ENCODE data around the gene OTOP2. TPM values are rescaled to one million over a fixed set of nuclear protein-coding genes. Genes with fewer than 3 reads are reported as not detected.
"Not testable (repeated sequence)": the region's sequence is repeated elsewhere in the genome, so short reads cannot be mapped to it uniquely, and the experiment has no call there.

The OTOP2 gene
- total RNA-seq, 2 experiments from 2014 or later = not detected

- H3K9me2 ChIP-seq (ENCODE audit: insufficient read depth, low read length) = no peaks in the 10 kb centered on the region
- intact Hi-C loops (cut with micrococcal nuclease; ENCODE audit: unreplicated experiment) = no loop called here
- ChIA-PET POLR2A (no interaction called here), CTCF (ENCODE audit: unreplicated experiment) (interaction anchor here (0.6 kb wide), 1 partner anchor 21 kb away, joined by 4 read pairs; no protein-coding TSS in a partner anchor)
- no peak overlapping the region for H3K4me2 ChIP-seq (ENCODE audit: low read length)
- no peaks in the 10 kb centered on the region for H3K9me3 ChIP-seq (ENCODE audit: low read length)
- no peaks in the 10 kb centered on the region for H3K4me1 ChIP-seq (ENCODE audit: insufficient read depth, low read length, poor library complexity, severe bottlenecking)
- H3K36me3 ChIP-seq (ENCODE audit: insufficient read depth, low read length) = no peaks in the 10 kb centered on the region
- DNase-seq (ENCODE audit: low spot score) = no peak
- no peak overlapping the region for H3K4me3 ChIP-seq (ENCODE audit: low read depth, low read length, poor library complexity, severe bottlenecking)
- BruUV-seq (replicated peaks) = no TSS peak
- no peaks in the 10 kb centered on the region for H4K20me1 ChIP-seq (ENCODE audit: insufficient read depth, low read length)
- no peaks in the 10 kb centered on the region for H3K79me2 ChIP-seq (ENCODE audit: insufficient read depth, low read depth, low read length)
- H3K27ac ChIP-seq (ENCODE audit: low read depth, low read length, poor library complexity, severe bottlenecking) = no peak overlapping the region
- no peak for TF ChIP-seq CTCF (conservative IDR thresholded peaks at IDR 0.05; ENCODE audit: low read length)
- TF ChIP-seq EZH2phosphoT487 (IDR thresholded peaks at IDR 0.05; ENCODE audit: borderline replicate concordance, low read depth, low read length) = no peak
- no peak overlapping the region for H2AFZ ChIP-seq (ENCODE audit: low read length)
Measured at GRCh38 chr17:74903034-74903433, 21.0 kb upstream of the OTOP2 start.

GRCh38 chr17:74903671-74904070, 20.4 kb upstream of the OTOP2 start:
- DNase-seq (ENCODE audit: low spot score) = no peak
- CTCF ChIA-PET (ENCODE audit: unreplicated experiment) = interaction anchor here (0.6 kb wide), 1 partner anchor 22 kb away, joined by 4 read pairs; no protein-coding TSS in a partner anchor
- no peak overlapping the region for H3K4me2 ChIP-seq (ENCODE audit: low read length)
- H3K9me2 ChIP-seq (ENCODE audit: insufficient read depth, low read length) = no peaks in the 10 kb centered on the region
- no peak overlapping the region for H3K27ac ChIP-seq (ENCODE audit: low read depth, low read length, poor library complexity, severe bottlenecking)
- no peaks in the 10 kb centered on the region for H3K9me3 ChIP-seq (ENCODE audit: low read length)
- H4K20me1 ChIP-seq (ENCODE audit: insufficient read depth, low read length) = no peaks in the 10 kb centered on the region
- BruUV-seq (replicated peaks) = no TSS peak
- no peaks in the 10 kb centered on the region for H3K79me2 ChIP-seq (ENCODE audit: insufficient read depth, low read depth, low read length)
- no peaks in the 10 kb centered on the region for H3K4me1 ChIP-seq (ENCODE audit: insufficient read depth, low read length, poor library complexity, severe bottlenecking)
- no peaks in the 10 kb centered on the region for H3K36me3 ChIP-seq (ENCODE audit: insufficient read depth, low read length)
- intact Hi-C loops (cut with micrococcal nuclease; ENCODE audit: unreplicated experiment) = no loop called here
- POLR2A ChIA-PET = no interaction called here
- no peak for TF ChIP-seq CTCF (conservative IDR thresholded peaks at IDR 0.05; ENCODE audit: low read length)
- TF ChIP-seq EZH2phosphoT487 (IDR thresholded peaks at IDR 0.05; ENCODE audit: borderline replicate concordance, low read depth, low read length) = no peak
- H2AFZ ChIP-seq (ENCODE audit: low read length) = no peak overlapping the region
- no peak overlapping the region for H3K4me3 ChIP-seq (ENCODE audit: low read depth, low read length, poor library complexity, severe bottlenecking)

- POLR2A ChIA-PET = no interaction called here
- Histone ChIP-seq H3K36me3 (ENCODE audit: insufficient read depth, low read length) (no peaks in the 10 kb centered on the region), H3K9me2 (ENCODE audit: insufficient read depth, low read length) (no peaks in the 10 kb centered on the region), H3K27ac (ENCODE audit: low read depth, low read length, poor library complexity, severe bottlenecking) (no peak overlapping the region), H2AFZ (ENCODE audit: low read length) (no peak overlapping the region), H3K9me3 (ENCODE audit: low read length) (no peaks in the 10 kb centered on the region), H3K4me2 (ENCODE audit: low read length) (no peak overlapping the region), H4K20me1 (ENCODE audit: insufficient read depth, low read length) (no peaks in the 10 kb centered on the region), H3K4me1 (ENCODE audit: insufficient read depth, low read length, poor library complexity, severe bottlenecking) (no peaks in the 10 kb centered on the region), H3K4me3 (ENCODE audit: low read depth, low read length, poor library complexity, severe bottlenecking) (no peak overlapping the region), H3K79me2 (ENCODE audit: insufficient read depth, low read depth, low read length) (no peaks in the 10 kb centered on the region)
- BruUV-seq (replicated peaks) = no TSS peak
- intact Hi-C loops (cut with micrococcal nuclease; ENCODE audit: unreplicated experiment) = no loop called here
- DNase-seq (ENCODE audit: low spot score) = no peak
- no peak for TF ChIP-seq EZH2phosphoT487 (IDR thresholded peaks at IDR 0.05; ENCODE audit: borderline replicate concordance, low read depth, low read length)
- TF ChIP-seq CTCF (conservative IDR thresholded peaks at IDR 0.05; ENCODE audit: low read length) = no peak
- CTCF ChIA-PET (ENCODE audit: unreplicated experiment) = no interaction called here
Measured at GRCh38 chr17:74904687-74905409, 19.2 kb upstream of the OTOP2 start.

GRCh38 chr17:74906214-74906793, 17.8 kb upstream of the OTOP2 start:
- H3K4me2 ChIP-seq (ENCODE audit: low read length); H3K4me1 ChIP-seq (ENCODE audit: insufficient read depth, low read length, poor library complexity, severe bottlenecking); CTCF ChIA-PET (ENCODE audit: unreplicated experiment); H2AFZ ChIP-seq (ENCODE audit: low read length); H3K4me3 ChIP-seq (ENCODE audit: low read depth, low read length, poor library complexity, severe bottlenecking); BruUV-seq (replicated peaks); H3K79me2 ChIP-seq (ENCODE audit: insufficient read depth, low read depth, low read length); intact Hi-C loops (cut with micrococcal nuclease; ENCODE audit: unreplicated experiment); H3K36me3 ChIP-seq (ENCODE audit: insufficient read depth, low read length); H3K27ac ChIP-seq (ENCODE audit: low read depth, low read length, poor library complexity, severe bottlenecking); H3K9me2 ChIP-seq (ENCODE audit: insufficient read depth, low read length); H4K20me1 ChIP-seq (ENCODE audit: insufficient read depth, low read length); H3K9me3 ChIP-seq (ENCODE audit: low read length): not testable (repeated sequence)
- DNase-seq (ENCODE audit: low spot score) = peak; percentile 45
- POLR2A ChIA-PET = interaction anchor here (0.6 to 1.8 kb wide), 2 partner anchors 33 to 167 kb away, joined by 5 to 9 read pairs; partner anchors contain the start of gene FDXR
